Endothelial cell of umbilical vein (primary cell): ENCODE measurements around the gene CEBPZOS. TPM values are rescaled to one million over a fixed set of nuclear protein-coding genes. Genes with fewer than 3 reads are reported as not detected.

Experiments used
- BruUV-seq: library from RNA; stranded (reverse); fragments of 400-500 nt; replicated peaks from 2 replicates; lab custom pipeline; 2021; lab: Mats Ljungman, UMichigan
- CTCF ChIA-PET: fragments of 300-600, 350-600 bp; sonication (Branson Sonifier 250); formaldehyde crosslinking; loops from one replicate; lab custom pipeline; 2021; ENCODE audit warnings: antibody characterized with exemption, inconsistent platforms; lab: Charles Lee
- POLR2A ChIA-PET: fragments of 300-600, 350-600 bp; sonication (Branson Sonifier 250); formaldehyde crosslinking; loops from one replicate; lab custom pipeline; 2021; ENCODE audit warnings: antibody characterized with exemption, inconsistent platforms; lab: Charles Lee
- DNase-seq: peaks from one replicate; pipeline ENCODE4 v3.0.0-alpha.2; 2011; ENCODE audit warnings: low read depth, low spot score
- FAIRE-seq: peaks from 2 replicates; lab custom pipeline; 2011; peaks lifted over from hg19 to GRCh38; lab: Jason Lieb, UNC
- H2AFZ ChIP-seq: 2 replicates; pipeline ENCODE4 v1.6.0; 2012; ENCODE audit warnings: low read depth, low read length, control low read depth, inconsistent platforms
- H3K27ac ChIP-seq: 2 replicates; pipeline ENCODE4 v1.5.1; 2011; ENCODE audit warnings: low read depth, mild to moderate bottlenecking, control low read depth, low read length, moderate library complexity; ENCODE audit not compliant: insufficient read depth
- H3K27me3 ChIP-seq, 2 experiments: 2 replicates each; pipeline versions ENCODE4 v1.6.0 to v1.6.1; 2011; ENCODE audit warnings: low read length in 2 of 2, mixed read lengths in 1 of 2; ENCODE audit not compliant: control insufficient read depth in 2 of 2, insufficient read depth in 2 of 2
- H3K36me3 ChIP-seq, 2 experiments: 2 replicates in 1 of 2; 3 replicates in 1 of 2; pipeline ENCODE4 v1.5.1; 2011; ENCODE audit warnings: low read length in 2 of 2, mild to moderate bottlenecking in 1 of 2, moderate library complexity in 1 of 2; ENCODE audit not compliant: control insufficient read depth in 2 of 2, insufficient read depth in 2 of 2; ENCODE audit errors: extremely low read depth in 1 of 2
- H3K4me1 ChIP-seq: 3 replicates; pipeline ENCODE4 v1.5.1; 2011; ENCODE audit warnings: mild to moderate bottlenecking, low read length; ENCODE audit not compliant: control insufficient read depth, insufficient read depth; ENCODE audit errors: extremely low read depth
- H3K4me2 ChIP-seq: 2 replicates; pipeline ENCODE4 v1.6.1; 2011; ENCODE audit warnings: low read length, control low read depth, mixed read lengths; ENCODE audit not compliant: insufficient read depth
- H3K4me3 ChIP-seq, 3 experiments: fragments of 200-600 bp in 1 of 3; sonication (generic), shearing (Covaris generic) in 1 of 3; replicated peaks in 1 of 3; 2 replicates each; pipeline ENCODE4 v1.5.1; 2011 to 2016; ENCODE audit warnings: control low read depth in 3 of 3, low read length in 3 of 3, mild to moderate bottlenecking in 2 of 3, inconsistent platforms in 1 of 3, low read depth in 1 of 3, moderate library complexity in 1 of 3; ENCODE audit not compliant: insufficient read depth in 1 of 3
- H3K79me2 ChIP-seq: 2 replicates; pipeline ENCODE4 v1.6.0; 2012; ENCODE audit warnings: low read length, inconsistent platforms; ENCODE audit not compliant: control insufficient read depth, insufficient read depth
- H3K9ac ChIP-seq: replicated peaks from 2 replicates; pipeline ENCODE3; 2011; ENCODE audit warnings: low read length, control low read depth; ENCODE audit not compliant: insufficient read depth; ENCODE audit errors: extremely low read depth
- H3K9me1 ChIP-seq: replicated peaks from 3 replicates; pipeline ENCODE4 v1.6.0; 2011; ENCODE audit warnings: mild to moderate bottlenecking, low read length; ENCODE audit not compliant: control insufficient read depth, insufficient read depth; ENCODE audit errors: extremely low read depth
- H3K9me3 ChIP-seq: replicated peaks from 2 replicates; pipeline ENCODE4 v1.5.1; 2012; ENCODE audit warnings: low read length, inconsistent platforms; ENCODE audit not compliant: control insufficient read depth, insufficient read depth
- H4K20me1 ChIP-seq: replicated peaks from 2 replicates; pipeline ENCODE3; 2011; ENCODE audit warnings: mild to moderate bottlenecking, low read length; ENCODE audit not compliant: control insufficient read depth, insufficient read depth; ENCODE audit errors: extremely low read depth
- EZH2 ChIP-seq: IDR thresholded peaks from 2 replicates; pipeline ENCODE4 v1.6.1; 2012; ENCODE audit warnings: borderline replicate concordance, low read depth, mild to moderate bottlenecking, moderate library complexity, low read length, inconsistent platforms; ENCODE audit not compliant: severe bottlenecking
- FOS ChIP-seq: IDR thresholded peaks from 2 replicates; pipeline ENCODE4 v1.6.1; 2011; ENCODE audit warnings: mild to moderate bottlenecking, low read length, moderate library complexity, borderline replicate concordance; ENCODE audit not compliant: insufficient read depth
- GATA2 ChIP-seq: IDR thresholded peaks from 2 replicates; pipeline ENCODE4 v1.7.0; 2011; ENCODE audit warnings: low read depth, mild to moderate bottlenecking, moderate library complexity, mixed read lengths, low read length; ENCODE audit not compliant: insufficient read length, insufficient read depth
- POLR2AphosphoS5 ChIP-seq: IDR thresholded peaks from 2 replicates; pipeline ENCODE4 v1.6.1; 2012; ENCODE audit warnings: low read depth, mild to moderate bottlenecking, control low read depth, low read length, moderate library complexity; ENCODE audit not compliant: insufficient read depth
- dilution Hi-C: fragments of 300-500 bp; cut with MboI; formaldehyde crosslinking; loops from one replicate; pipeline ENCODE4 v1.15.0; 2019; ENCODE audit warnings: low sequenced_read_pairs; ENCODE audit not compliant: extremely low pct_ligation_motif_present
- intact Hi-C: fragments of 100-400 bp; cut with micrococcal nuclease; formaldehyde crosslinking; loops from one replicate; pipeline ENCODE4 v1.10.0; 2022
- polyA plus RNA-seq, 4 experiments: library from polyadenylated mRNA; depleted of rRNA in 3 of 4; stranded (reverse) in 3 of 4; unstranded in 1 of 4; fragments of >200 nt; gene quantifications; 2 replicates each; pipeline versions ENCODE4 v1.2.1 to v1.2.3, GENCODE V29; 2011 to 2012; ENCODE audit warnings: missing spikeins in 1 of 4
- total RNA-seq: library from RNA; stranded (reverse); gene quantifications from 2 replicates; pipeline ENCODE4 v1.2.3, GENCODE V29; 2021
- TF ChIP-seq, protein P1 (sequence below), 2 donors: IDR thresholded peaks; 1 replicate in 1 of 2; 2 replicates in 1 of 2; pipeline ENCODE4 v1.5.1; 2011; ENCODE audit warnings: low read length in 2 of 2, mild to moderate bottlenecking in 2 of 2, moderate library complexity in 2 of 2, control low read depth in 1 of 2, inconsistent platforms in 1 of 2, low read depth in 1 of 2; ENCODE audit not compliant: insufficient read depth in 1 of 2; ENCODE audit errors: extremely low read depth in 1 of 2

The CEBPZOS gene
- total and polyA plus RNA-seq, 2 donors (not counting 3 experiments of a cell fraction or from before 2014, with no cell fraction given) = 29.1 to 36.3 TPM

DNA sequence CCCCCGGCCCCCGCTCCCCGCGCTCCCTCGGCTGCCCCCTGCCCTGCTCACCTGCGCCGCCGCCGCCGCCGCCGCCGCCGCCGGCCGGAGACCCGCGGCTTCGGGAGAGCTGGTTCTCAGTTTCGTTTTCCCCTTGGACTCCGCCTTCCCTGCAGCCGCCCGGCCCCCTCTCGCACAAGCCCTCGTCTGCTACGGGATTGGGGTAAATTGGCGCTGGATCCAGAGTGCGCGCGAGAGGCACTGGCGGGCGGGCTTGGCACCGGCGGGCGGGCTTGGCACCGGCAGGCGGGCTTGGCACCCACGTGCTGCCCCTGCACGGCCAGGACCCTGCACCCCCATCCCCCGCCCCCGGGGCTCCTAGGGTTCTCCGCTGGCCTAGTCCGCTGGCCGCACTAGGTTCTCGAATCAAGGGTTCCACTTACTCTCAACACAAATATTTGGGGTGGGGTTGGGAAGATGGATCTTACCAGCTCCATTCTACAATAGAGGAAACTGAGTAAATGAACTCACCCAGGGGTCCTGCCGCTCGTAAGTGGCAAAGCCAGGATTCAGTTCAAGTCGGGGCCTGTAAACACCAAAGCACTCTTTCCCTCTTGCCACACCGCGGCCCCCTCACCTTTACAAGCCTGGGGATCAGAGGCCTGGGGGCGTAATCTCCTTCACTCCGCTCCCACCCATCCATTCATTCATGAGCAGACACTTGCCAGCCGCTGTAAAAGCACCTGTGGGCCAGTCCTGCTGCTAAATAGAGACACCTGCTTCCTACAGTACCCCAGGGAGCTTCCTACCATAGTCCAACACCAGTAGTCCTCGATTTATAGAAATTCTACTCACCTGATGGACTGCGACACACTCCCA, 39.2 kb upstream of the CEBPZOS start, which contains the start of gene EIF2AK2:
TSS of gene EIF2AK2 (minus strand) at position 124 of the 858 bp plus-strand sequence. CDS start 9,174 bp downstream, outside the sequence.
- POLR2A ChIA-PET = no interaction called here
- TSS peak; percentile 80 for BruUV-seq
- no peaks in the 10 kb centered on the region for H3K9me3 ChIP-seq

More for the DNA sequence above, 39.2 kb upstream of the CEBPZOS start, which contains the start of gene EIF2AK2:
- TF ChIP-seq, protein P1, sequence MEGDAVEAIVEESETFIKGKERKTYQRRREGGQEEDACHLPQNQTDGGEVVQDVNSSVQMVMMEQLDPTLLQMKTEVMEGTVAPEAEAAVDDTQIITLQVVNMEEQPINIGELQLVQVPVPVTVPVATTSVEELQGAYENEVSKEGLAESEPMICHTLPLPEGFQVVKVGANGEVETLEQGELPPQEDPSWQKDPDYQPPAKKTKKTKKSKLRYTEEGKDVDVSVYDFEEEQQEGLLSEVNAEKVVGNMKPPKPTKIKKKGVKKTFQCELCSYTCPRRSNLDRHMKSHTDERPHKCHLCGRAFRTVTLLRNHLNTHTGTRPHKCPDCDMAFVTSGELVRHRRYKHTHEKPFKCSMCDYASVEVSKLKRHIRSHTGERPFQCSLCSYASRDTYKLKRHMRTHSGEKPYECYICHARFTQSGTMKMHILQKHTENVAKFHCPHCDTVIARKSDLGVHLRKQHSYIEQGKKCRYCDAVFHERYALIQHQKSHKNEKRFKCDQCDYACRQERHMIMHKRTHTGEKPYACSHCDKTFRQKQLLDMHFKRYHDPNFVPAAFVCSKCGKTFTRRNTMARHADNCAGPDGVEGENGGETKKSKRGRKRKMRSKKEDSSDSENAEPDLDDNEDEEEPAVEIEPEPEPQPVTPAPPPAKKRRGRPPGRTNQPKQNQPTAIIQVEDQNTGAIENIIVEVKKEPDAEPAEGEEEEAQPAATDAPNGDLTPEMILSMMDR (IDR thresholded peaks at IDR 0.05; ENCODE audit: extremely low read depth in 1 of 2, insufficient read depth in 1 of 2, low read depth in 1 of 2, low read length in 2 of 2) = no peak
- no peak for TF ChIP-seq GATA2
- no peak for TF ChIP-seq FOS
- peak; percentile 51 for TF ChIP-seq POLR2AphosphoS5
- TF ChIP-seq EZH2 = no peak
- Histone ChIP-seq H3K4me3 (peak within 1 kb of the TSS; percentile 56 to 87 (median 84)), H3K9me1 (no peaks in the 10 kb centered on the region), H3K27ac (peak within 1 kb of the TSS; percentile 59), H3K4me1 (peaks cover 23% of the 10 kb centered on the region), H3K4me2 (peak within 1 kb of the TSS; percentile 95), H2AFZ (peak within 1 kb of the TSS; percentile 83), H3K79me2 (peaks cover 36% of the 10 kb centered on the region), H3K9ac (peak within 1 kb of the TSS; percentile 90), H3K27me3 (no peaks in the 10 kb centered on the region), H3K36me3 (no peaks in the 10 kb centered on the region), H4K20me1 (no peaks in the 10 kb centered on the region)
- peak; percentile 93 for FAIRE-seq
- CTCF ChIA-PET = interaction anchor here (0.9 to 1.8 kb wide), 6 partner anchors 11 to 720 kb away, joined by 3 to 8 read pairs (median 3); no protein-coding TSS in a partner anchor
- peak; percentile 87 for DNase-seq
- intact Hi-C loops (loop anchor here (2.0 kb wide), 1 partner anchor 40 kb away; the partner anchor contains the start of gene CEBPZOS), dilution Hi-C loops (no loop called here)
